Testis (tissue), 3 donors: ENCODE measurements around the gene SLC35A2. TPM values are rescaled to one million over a fixed set of nuclear protein-coding genes. Genes with fewer than 3 reads are reported as not detected.

Experiments used
- DNase-seq: peaks from one replicate; pipeline ENCODE4 v3.0.0-alpha.2; 2019
- H3K27ac ChIP-seq, 2 donors: fragments of 200-600 bp; sonication (generic); one replicate each; pipeline ENCODE4 v1.5.1; 2019
- H3K27me3 ChIP-seq: fragments of 200-600 bp; sonication (generic); one replicate; pipeline ENCODE4 v1.5.1; 2019
- H3K36me3 ChIP-seq: fragments of 200-600 bp; sonication (generic); one replicate; pipeline ENCODE4 v1.5.1; 2017; ENCODE audit warnings: low read depth; ENCODE audit errors: missing control alignments
- H3K4me1 ChIP-seq: fragments of 200-600 bp; sonication (generic); one replicate; pipeline ENCODE4 v1.5.1; 2019
- H3K4me3 ChIP-seq, 2 donors: fragments of 200-600 bp; sonication (generic); one replicate each; pipeline ENCODE4 v1.5.1; 2017 to 2019
- H3K9me3 ChIP-seq: fragments of 200-600 bp; sonication (generic); one replicate; pipeline ENCODE4 v1.5.1; 2017
- CTCF ChIP-seq, 3 experiments: fragments of 450-650 bp in 2 of 3; fragments of 200-600 bp in 1 of 3; sonication (generic) in 1 of 3; IDR thresholded peaks; one replicate each; pipeline ENCODE4 v1.5.1; 2016 to 2019; ENCODE audit warnings: antibody characterized with exemption in 3 of 3, mild to moderate bottlenecking in 2 of 3, moderate library complexity in 1 of 3
- POLR2A ChIP-seq: fragments of 450-650 bp; IDR thresholded peaks from one replicate; pipeline ENCODE4 v1.6.1; 2017; ENCODE audit warnings: antibody characterized with exemption, mild to moderate bottlenecking, moderate library complexity
- WGBS, 2 donors: methylation state at CpG; one replicate each; pipeline ENCODE4 v1.1.5; 2018; 5-methylcytosine and 5-hydroxymethylcytosine counted together
- intact Hi-C: fragments of 100-400 bp; cut with DNase I; formaldehyde crosslinking; loops from one replicate; pipeline ENCODE4 v1.15.1; 2023; ENCODE audit warnings: low total_unique reads
- polyA plus RNA-seq: library from polyadenylated mRNA; stranded (reverse); fragments of 350-450 nt; fragmentation: Illumina TruSeq; extraction: RNeasy Lipid Tissue Mini Kit (QIAGEN cat#74804); gene quantifications from one replicate; pipeline ENCODE4 v1.2.3, GENCODE V29; 2014; ENCODE audit warnings: low read depth, low replicate concordance; ENCODE audit not compliant: insufficient read depth
- total RNA-seq, 2 donors: library from RNA; depleted of rRNA; stranded (reverse); fragments of >200 nt; gene quantifications; one replicate each; pipeline ENCODE4 v1.2.3, GENCODE V29; 2016

SLC35A2 gene
- total and polyA plus RNA-seq, 3 donors from 2014 or later, result 15.9 to 21.6 (median 18.6) TPM

GRCh38 chrX:48904626-48905025 lies 6.8 kb downstream of the SLC35A2 start:
- Histone ChIP-seq H3K4me1 (no peaks in the 10 kb centered on the region), H3K9me3 (no peaks in the 10 kb centered on the region), H3K27me3 (no peaks in the 10 kb centered on the region), H3K4me3 (no peak overlapping the region), H3K36me3 (no peaks in the 10 kb centered on the region), H3K27ac (no peak overlapping the region)
- DNase-seq, result no peak
- intact Hi-C loops, result no loop called here
- TF ChIP-seq CTCF (IDR thresholded peaks at IDR 0.05), result no peak
- 89% methylated on average over 14 of the region's 14 CpGs; no CpG with 5 or more reads in 1 of the 2 donors for WGBS, 2 donors

- intact Hi-C loops, result no loop called here
- Histone ChIP-seq H3K27ac (no peak overlapping the region), H3K27me3 (no peaks in the 10 kb centered on the region), H3K9me3 (no peaks in the 10 kb centered on the region), H3K36me3 (no peaks in the 10 kb centered on the region), H3K4me3 (no peak overlapping the region), H3K4me1 (no peaks in the 10 kb centered on the region)
- WGBS, 2 donors, result 73 to 86% methylated on average over 5 to 8 of the region's 8 CpGs
- TF ChIP-seq POLR2A, result no peak
- no peak for TF ChIP-seq CTCF (IDR thresholded peaks at IDR 0.05)
- DNase-seq, result no peak
Observed at GRCh38 chrX:48904180-48904579, 7.3 kb downstream of the SLC35A2 start.

GRCh38 chrX:48903290-48903689 lies 8.2 kb downstream of the SLC35A2 start:
- no peak overlapping the region for H3K27ac ChIP-seq
- no peak for DNase-seq
- WGBS, 2 donors, result 84 to 91% methylated on average over 4 to 6 of the region's 6 CpGs
- H3K4me1 ChIP-seq, result no peaks in the 10 kb centered on the region
- intact Hi-C loops, result no loop called here
- no peak for TF ChIP-seq CTCF (IDR thresholded peaks at IDR 0.05)
- no peak for TF ChIP-seq POLR2A
- H3K36me3 ChIP-seq, result no peaks in the 10 kb centered on the region
- no peak overlapping the region for H3K4me3 ChIP-seq
- no peaks in the 10 kb centered on the region for H3K9me3 ChIP-seq
- no peaks in the 10 kb centered on the region for H3K27me3 ChIP-seq

- Histone ChIP-seq H3K27me3 (no peaks in the 10 kb centered on the region), H3K4me3 (no peak overlapping the region), H3K27ac (no peak overlapping the region), H3K4me1 (no peaks in the 10 kb centered on the region), H3K36me3 (no peaks in the 10 kb centered on the region), H3K9me3 (no peaks in the 10 kb centered on the region)
- no peak for DNase-seq
- intact Hi-C loops, result no loop called here
- TF ChIP-seq CTCF (IDR thresholded peaks at IDR 0.05) (no peak), POLR2A (no peak)
- WGBS, 2 donors, result 71 to 79% methylated on average over 4 to 14 of the region's 14 CpGs
Observed at GRCh38 chrX:48902776-48903175, 8.7 kb downstream of the SLC35A2 start.

GRCh38 chrX:48902135-48902534 lies 9.3 kb downstream of the SLC35A2 start:
- no peak overlapping the region for H3K4me3 ChIP-seq
- TF ChIP-seq CTCF (IDR thresholded peaks at IDR 0.05) (no peak), POLR2A (no peak)
- WGBS, 2 donors, result 88 to 91% methylated on average over 7 to 20 of the region's 20 CpGs
- intact Hi-C loops, result no loop called here
- no peaks in the 10 kb centered on the region for H3K4me1 ChIP-seq
- no peak overlapping the region for H3K27ac ChIP-seq
- no peak for DNase-seq
- H3K9me3 ChIP-seq, result no peaks in the 10 kb centered on the region
- no peaks in the 10 kb centered on the region for H3K27me3 ChIP-seq
- no peaks in the 10 kb centered on the region for H3K36me3 ChIP-seq
